Lower lobe of right lung (tissue), 2 donors: Measurements from ENCODE around the gene FMNL2. TPM values are rescaled to one million over a fixed set of nuclear protein-coding genes. Genes with fewer than 3 reads are reported as not detected.

ENCODE experiments used
- ATAC-seq, 2 donors: fragments of 200-7000 bp; cut with Tn5 transposase; one replicate each; pipeline ENCODE4 v1.9.1; 2020 to 2022; ENCODE audit warnings: mild to moderate bottlenecking in 2 of 2, moderate library complexity in 2 of 2
- DNase-seq: peaks from one replicate; pipeline ENCODE4 v3.0.0-alpha.2; 2020
- H3K27ac ChIP-seq: fragments of 200-600 bp; one replicate; pipeline ENCODE4 v1.8.0; 2022
- H3K27me3 ChIP-seq: fragments of 200-600 bp; one replicate; pipeline ENCODE4 v1.8.0; 2022; ENCODE audit warnings: low read depth
- H3K36me3 ChIP-seq: fragments of 200-600 bp; one replicate; pipeline ENCODE4 v1.8.0; 2022; ENCODE audit warnings: mild to moderate bottlenecking
- H3K4me1 ChIP-seq: fragments of 200-600 bp; one replicate; pipeline ENCODE4 v1.8.0; 2022
- H3K4me3 ChIP-seq: fragments of 200-600 bp; one replicate; pipeline ENCODE4 v1.8.0; 2022; ENCODE audit warnings: mild to moderate bottlenecking
- H3K9me3 ChIP-seq: fragments of 200-600 bp; one replicate; pipeline ENCODE4 v1.8.0; 2022
- intact Hi-C: fragments of 100-400 bp; cut with DNase I; formaldehyde crosslinking; loops from one replicate; pipeline ENCODE4 v1.11.0; 2022
- total RNA-seq: library from RNA; stranded (reverse); fragmentation: NEBNext Ultra II Directional; extraction: Animal tissue kit (Norgen Biotek cat#: 25700); gene quantifications from one replicate; pipeline ENCODE4 v1.2.1, GENCODE V29; 2021
- TF ChIP-seq, protein P1 (sequence below): fragments of 200-600 bp; IDR thresholded peaks from one replicate; pipeline ENCODE4 v1.8.0; 2022; ENCODE audit warnings: antibody characterized with exemption, mild to moderate bottlenecking
- donor health status: DM: no; HTN: yes; CAD: no; lungs with severe emphysema.

The FMNL2 gene
- total RNA-seq, 1 donor from 2014 or later, result 77.9 TPM

DNA sequence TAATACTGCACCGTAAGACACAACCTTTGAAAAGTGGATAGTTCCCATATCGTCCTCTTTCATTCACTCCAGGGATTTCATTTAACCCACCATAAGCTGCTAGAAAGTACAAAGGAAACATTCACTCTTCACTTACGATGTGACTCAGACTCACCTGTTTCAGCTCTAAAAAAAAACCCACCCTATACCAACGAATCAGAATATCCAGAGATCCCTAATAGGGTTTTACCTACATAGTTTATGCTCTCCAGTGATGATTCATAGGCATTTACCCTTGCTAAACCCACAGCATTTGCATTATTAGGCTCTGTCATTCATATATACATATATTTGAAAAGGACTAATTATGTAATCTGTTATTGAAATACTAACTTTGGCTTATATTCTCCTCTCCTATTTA, 322.1 kb downstream of the FMNL2 start:
- no peak for DNase-seq
- ATAC-seq, result no peak
- Histone ChIP-seq H3K36me3 (peaks cover 93% of the 10 kb centered on the region), H3K4me1 (no peaks in the 10 kb centered on the region), H3K27ac (no peak overlapping the region), H3K27me3 (no peaks in the 10 kb centered on the region), H3K4me3 (no peak overlapping the region), H3K9me3 (no peaks in the 10 kb centered on the region)
- intact Hi-C loops, result no loop called here
- TF ChIP-seq, protein P1, sequence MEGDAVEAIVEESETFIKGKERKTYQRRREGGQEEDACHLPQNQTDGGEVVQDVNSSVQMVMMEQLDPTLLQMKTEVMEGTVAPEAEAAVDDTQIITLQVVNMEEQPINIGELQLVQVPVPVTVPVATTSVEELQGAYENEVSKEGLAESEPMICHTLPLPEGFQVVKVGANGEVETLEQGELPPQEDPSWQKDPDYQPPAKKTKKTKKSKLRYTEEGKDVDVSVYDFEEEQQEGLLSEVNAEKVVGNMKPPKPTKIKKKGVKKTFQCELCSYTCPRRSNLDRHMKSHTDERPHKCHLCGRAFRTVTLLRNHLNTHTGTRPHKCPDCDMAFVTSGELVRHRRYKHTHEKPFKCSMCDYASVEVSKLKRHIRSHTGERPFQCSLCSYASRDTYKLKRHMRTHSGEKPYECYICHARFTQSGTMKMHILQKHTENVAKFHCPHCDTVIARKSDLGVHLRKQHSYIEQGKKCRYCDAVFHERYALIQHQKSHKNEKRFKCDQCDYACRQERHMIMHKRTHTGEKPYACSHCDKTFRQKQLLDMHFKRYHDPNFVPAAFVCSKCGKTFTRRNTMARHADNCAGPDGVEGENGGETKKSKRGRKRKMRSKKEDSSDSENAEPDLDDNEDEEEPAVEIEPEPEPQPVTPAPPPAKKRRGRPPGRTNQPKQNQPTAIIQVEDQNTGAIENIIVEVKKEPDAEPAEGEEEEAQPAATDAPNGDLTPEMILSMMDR, result no peak

DNA sequence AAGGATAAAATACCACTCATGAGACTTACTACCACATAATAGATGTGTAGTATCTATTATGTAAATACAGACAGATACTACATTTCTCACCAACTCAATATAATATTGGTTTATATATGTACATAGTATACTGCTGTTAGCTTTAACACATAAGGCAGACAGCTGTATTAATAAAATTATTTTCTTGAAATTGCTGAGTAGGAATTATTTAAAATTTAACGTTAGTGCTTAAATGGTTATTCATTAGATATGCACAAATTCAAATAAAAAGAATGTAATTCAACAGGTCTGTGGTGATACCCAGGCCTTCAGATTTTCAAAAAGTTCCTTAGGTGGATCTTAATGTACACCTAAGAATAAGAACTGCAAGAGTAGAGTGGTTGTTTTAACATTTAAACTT, 323.2 kb downstream of the FMNL2 start:
- no peak for DNase-seq
- Histone ChIP-seq H3K27me3 (no peaks in the 10 kb centered on the region), H3K27ac (no peak overlapping the region), H3K4me3 (no peak overlapping the region), H3K9me3 (no peaks in the 10 kb centered on the region), H3K4me1 (no peaks in the 10 kb centered on the region), H3K36me3 (peaks cover 99% of the 10 kb centered on the region)
- no peak for ATAC-seq
- TF ChIP-seq, protein P1, result no peak
- intact Hi-C loops, result no loop called here

DNA sequence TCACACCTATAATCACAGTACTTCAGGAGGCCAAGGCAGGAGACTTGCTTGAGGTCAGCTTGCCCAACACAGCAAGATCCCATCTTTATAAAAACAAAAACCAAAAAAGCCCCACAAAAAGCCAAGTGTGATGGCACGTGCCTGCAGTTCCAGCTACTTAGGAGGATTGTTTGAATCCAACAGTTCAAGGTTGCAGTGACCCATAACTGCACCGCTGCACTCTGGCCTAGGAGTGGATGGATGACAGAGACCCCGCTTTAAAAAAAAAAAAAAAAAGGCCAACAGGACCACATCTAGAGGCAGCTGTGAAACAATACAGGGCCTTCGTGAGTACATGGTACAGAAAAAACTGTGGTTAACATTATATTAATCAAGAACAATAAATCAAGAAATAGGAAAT, 326.1 kb downstream of the FMNL2 start:
- Histone ChIP-seq H3K27ac (no peak overlapping the region), H3K4me1 (no peaks in the 10 kb centered on the region), H3K36me3 (peaks cover 100% of the 10 kb centered on the region), H3K27me3 (no peaks in the 10 kb centered on the region), H3K9me3 (no peaks in the 10 kb centered on the region), H3K4me3 (no peak overlapping the region)
- ATAC-seq, result no peak
- DNase-seq, result no peak
- intact Hi-C loops, result no loop called here
- TF ChIP-seq, protein P1, result no peak

DNA sequence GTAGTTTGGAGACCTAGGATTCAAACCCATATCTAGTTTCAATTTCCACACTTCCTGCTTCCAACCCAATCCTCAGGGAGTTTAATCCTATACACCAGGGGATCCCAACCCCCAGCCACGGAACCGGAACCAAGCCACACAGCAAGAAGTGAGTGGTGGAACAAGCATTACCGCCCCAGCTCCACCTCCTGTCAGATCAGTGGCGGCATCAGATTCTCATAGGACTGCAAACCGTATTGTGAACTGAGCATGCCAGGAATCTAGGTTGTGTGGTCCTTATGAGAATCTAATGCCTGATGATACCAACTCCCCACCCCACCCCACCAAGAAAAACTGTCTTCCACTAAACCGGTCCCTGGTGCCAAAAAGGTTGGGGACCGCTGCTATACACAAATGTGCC, 329.8 kb downstream of the FMNL2 start:
- TF ChIP-seq, protein P1, result no peak
- Histone ChIP-seq H3K9me3 (no peaks in the 10 kb centered on the region), H3K36me3 (peaks cover 100% of the 10 kb centered on the region), H3K4me1 (no peaks in the 10 kb centered on the region), H3K27ac (no peak overlapping the region), H3K27me3 (no peaks in the 10 kb centered on the region), H3K4me3 (no peak overlapping the region)
- intact Hi-C loops, result no loop called here
- ATAC-seq, result no peak
- no peak for DNase-seq

DNA sequence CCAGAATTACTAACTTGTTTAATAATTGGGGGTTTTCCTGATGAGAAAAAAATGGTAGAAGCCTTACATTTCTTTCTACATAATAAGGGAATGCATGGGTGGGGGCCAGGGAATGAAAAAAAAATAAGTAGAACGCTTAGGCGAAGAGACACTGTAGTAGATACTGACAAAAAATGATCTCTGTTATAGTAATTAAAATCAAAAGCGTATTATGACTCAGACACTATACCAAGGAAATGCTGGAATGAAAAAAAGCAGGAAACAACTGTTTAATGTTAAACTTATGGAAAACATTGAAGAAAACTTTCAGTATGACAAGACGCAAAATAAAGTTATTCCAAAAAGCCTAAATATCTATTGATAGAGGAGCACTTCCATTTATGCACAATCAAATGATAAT, 339.4 kb downstream of the FMNL2 start:
- no peak for DNase-seq
- H3K9me3 ChIP-seq, result no peaks in the 10 kb centered on the region
- no peak overlapping the region for H3K27ac ChIP-seq
- intact Hi-C loops, result no loop called here
- H3K4me3 ChIP-seq, result no peak overlapping the region
- no peak for ATAC-seq
- TF ChIP-seq, protein P1, result no peak
- H3K4me1 ChIP-seq, result no peaks in the 10 kb centered on the region
- H3K27me3 ChIP-seq, result no peaks in the 10 kb centered on the region
- H3K36me3 ChIP-seq, result peaks cover 100% of the 10 kb centered on the region

DNA sequence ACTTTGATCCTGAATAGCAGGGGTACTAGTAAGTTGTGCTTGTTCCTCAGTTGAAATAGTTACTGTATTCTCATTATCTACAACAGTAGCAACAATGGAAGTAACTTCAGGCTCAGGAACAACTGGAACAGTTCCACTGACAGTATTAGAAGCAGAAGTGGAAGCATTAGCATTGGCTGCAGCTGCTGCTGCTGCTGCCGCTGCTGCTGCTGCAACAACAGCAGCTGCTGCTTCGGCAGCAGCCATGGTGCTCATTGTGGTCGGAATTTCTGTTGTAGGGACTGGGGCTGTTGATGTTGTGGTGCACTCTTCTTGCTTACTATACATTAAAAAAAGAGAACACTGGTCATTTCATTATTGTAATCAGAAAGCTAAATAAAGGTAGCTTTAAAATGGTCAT, 341.5 kb downstream of the FMNL2 start:
- Histone ChIP-seq H3K27ac (no peak overlapping the region), H3K36me3 (peaks cover 100% of the 10 kb centered on the region), H3K4me1 (no peaks in the 10 kb centered on the region), H3K9me3 (no peaks in the 10 kb centered on the region), H3K27me3 (no peaks in the 10 kb centered on the region), H3K4me3 (no peak overlapping the region)
- TF ChIP-seq, protein P1, result no peak
- no peak for ATAC-seq
- DNase-seq, result no peak
- intact Hi-C loops, result no loop called here
